GM12878 (cell line): ENCODE results near the gene FMC1. TPM values are rescaled to one million over a fixed set of nuclear protein-coding genes. Genes with fewer than 3 reads are reported as not detected.

Experiments used
- ATAC-seq: fragments of 200-7000 bp; cut with Tn5 transposase; 3 replicates; pipeline ENCODE4 v1.9.1; 2020; ENCODE audit warnings: mild to moderate bottlenecking, moderate library complexity
- BruUV-seq: library from RNA; stranded (reverse); fragments of 400-500 nt; replicated peaks from 2 replicates; lab custom pipeline; 2021; lab: Mats Ljungman, UMichigan
- CTCF ChIA-PET: fragments of 300-600 bp; sonication (Branson Sonifier 250); formaldehyde crosslinking; extraction: SDS; loops from one replicate; lab custom pipeline; 2021; ENCODE audit warnings: inconsistent platforms; lab: Yijun Ruan, JAX
- POLR2A ChIA-PET: fragments of 350-600 bp; formaldehyde crosslinking; extraction: SDS; loops from one replicate; lab custom pipeline; 2021; ENCODE audit warnings: inconsistent platforms; lab: Charles Lee
- RAD21 ChIA-PET: fragments of 300-600 bp; sonication (Branson Sonifier 250); formaldehyde crosslinking; loops from one replicate; lab custom pipeline; 2023; ENCODE audit warnings: antibody characterized with exemption; ENCODE audit not compliant: unreplicated experiment; lab: Charles Lee
- SMC1A ChIA-PET: fragments of 300-600 bp; sonication (Branson Sonifier 250); formaldehyde crosslinking; loops from one replicate; lab custom pipeline; 2023; ENCODE audit not compliant: unreplicated experiment, uncharacterized antibody; lab: Charles Lee
- DNase-seq: peaks from one replicate; pipeline ENCODE4 v3.0.0-alpha.2; 2011; ENCODE audit warnings: low read depth, low spot score
- FAIRE-seq: peaks from 3 replicates; lab custom pipeline; 2011; peaks lifted over from hg19 to GRCh38; lab: Jason Lieb, UNC
- H2AFZ ChIP-seq: 2 replicates; pipeline ENCODE4 v1.6.0; 2011; ENCODE audit warnings: low read depth, low read length, control low read depth; ENCODE audit not compliant: control insufficient read depth
- H3K27ac ChIP-seq: 2 replicates; pipeline ENCODE4 v1.5.1; 2011; ENCODE audit warnings: control low read depth; ENCODE audit not compliant: control insufficient read depth, insufficient read depth
- H3K27me3 ChIP-seq, 2 experiments: replicated peaks in 1 of 2; 2 replicates each; pipeline versions ENCODE4 v1.6.0 to v1.6.1; 2011; ENCODE audit warnings: low read length in 1 of 2; ENCODE audit not compliant: control insufficient read depth in 2 of 2, insufficient read depth in 2 of 2
- H3K36me3 ChIP-seq, 2 experiments: 2 replicates each; pipeline ENCODE4 v1.5.1; 2011; ENCODE audit warnings: low read length in 1 of 2; ENCODE audit not compliant: control insufficient read depth in 2 of 2, insufficient read depth in 2 of 2
- H3K4me1 ChIP-seq: 2 replicates; pipeline ENCODE4 v1.6.1; 2011; ENCODE audit warnings: mild to moderate bottlenecking, low read length, moderate library complexity, mixed read lengths; ENCODE audit not compliant: control insufficient read depth, insufficient read depth
- H3K4me2 ChIP-seq: 2 replicates; pipeline ENCODE4 v1.6.0; 2011; ENCODE audit warnings: control low read depth; ENCODE audit not compliant: control insufficient read depth, insufficient read depth
- H3K4me3 ChIP-seq: fragments of 200-600 bp; sonication (generic); 2 replicates; pipeline ENCODE4 v1.5.1; 2016
- H3K79me2 ChIP-seq: 2 replicates; pipeline ENCODE4 v1.6.0; 2011; ENCODE audit warnings: low read length; ENCODE audit not compliant: control insufficient read depth, insufficient read depth
- H3K9ac ChIP-seq: 2 replicates; pipeline ENCODE4 v1.8.0; 2011; ENCODE audit warnings: low read length, control low read depth, mixed read lengths; ENCODE audit not compliant: control insufficient read depth, insufficient read depth
- H3K9me3 ChIP-seq: replicated peaks from 3 replicates; pipeline ENCODE4 v1.5.1; 2011; ENCODE audit warnings: mild to moderate bottlenecking, low read length; ENCODE audit not compliant: control insufficient read depth, insufficient read depth
- H4K20me1 ChIP-seq: 2 replicates; pipeline ENCODE4 v1.6.0; 2011; ENCODE audit not compliant: control insufficient read depth, insufficient read depth
- BHLHE40 ChIP-seq, 2 experiments: fragments of 450-650 bp in 1 of 2; IDR thresholded peaks; 2 replicates each; pipeline ENCODE4 v1.6.1; 2011 to 2017; ENCODE audit warnings: low read depth in 2 of 2, borderline replicate concordance in 1 of 2, improper control_type of control experiment in 1 of 2, low read length in 1 of 2, mild to moderate bottlenecking in 1 of 2
- IKZF1 ChIP-seq: fragments of 450-650 bp; conservative IDR thresholded peaks from 2 replicates; pipeline ENCODE4 v1.6.1; 2017; ENCODE audit warnings: antibody characterized with exemption, mild to moderate bottlenecking
- LARP7 ChIP-seq: fragments of 450-650 bp; IDR thresholded peaks from 2 replicates; pipeline ENCODE4 v1.6.1; 2017; ENCODE audit warnings: mild to moderate bottlenecking
- MEF2A ChIP-seq: IDR thresholded peaks from 2 replicates; pipeline ENCODE4 v1.6.1; 2011; ENCODE audit warnings: low read depth, mild to moderate bottlenecking, low read length, moderate library complexity; ENCODE audit not compliant: insufficient read depth
- POLR2AphosphoS2 ChIP-seq: IDR thresholded peaks from 2 replicates; pipeline ENCODE4 v1.6.1; 2011; ENCODE audit warnings: low read depth, mild to moderate bottlenecking, low read length, improper control_type of control experiment, moderate library complexity
- RCOR1 ChIP-seq: conservative IDR thresholded peaks from 2 replicates; pipeline ENCODE4 v1.6.1; 2012; ENCODE audit warnings: low read depth, low read length, improper control_type of control experiment
- SUZ12 ChIP-seq: fragments of 200-600 bp; sonication (generic); IDR thresholded peaks from one replicate; pipeline ENCODE4 v1.6.1; 2018; ENCODE audit warnings: antibody characterized with exemption, mild to moderate bottlenecking; ENCODE audit not compliant: unreplicated experiment
- WRNIP1 ChIP-seq: IDR thresholded peaks from 2 replicates; pipeline ENCODE4 v1.6.1; 2011; ENCODE audit warnings: low read depth, low read length, improper control_type of control experiment, borderline replicate concordance
- ZNF207 ChIP-seq: fragments of 450-650 bp; IDR thresholded peaks from 2 replicates; pipeline ENCODE4 v1.6.1; 2014; ENCODE audit warnings: antibody characterized with exemption, mild to moderate bottlenecking, borderline replicate concordance
- ZNF384 ChIP-seq: IDR thresholded peaks from 2 replicates; pipeline ENCODE4 v1.6.1; 2012; ENCODE audit warnings: low read depth, mild to moderate bottlenecking, low read length, improper control_type of control experiment, borderline replicate concordance
- WGBS: methylation state at CpG from one replicate; pipeline ENCODE4 v1.1.6; 2016; ENCODE audit warnings: low lambda C conversion rate; ENCODE audit not compliant: insufficient replicate concordance, insufficient coverage; ENCODE audit errors: missing lambda C conversion rate; 5-methylcytosine and 5-hydroxymethylcytosine counted together
- in situ Hi-C: fragments of 300-500 bp; cut with MboI; formaldehyde crosslinking; loops from 9 replicates; pipeline ENCODE4 v1.14.3; 2018; ENCODE audit warnings: mixed read lengths
- intact Hi-C: fragments of 100-400 bp; cut with micrococcal nuclease; formaldehyde crosslinking; loops from one replicate; pipeline ENCODE4 v1.14.2; 2022; ENCODE audit not compliant: unreplicated experiment
- polyA plus RNA-seq, 11 experiments: library from polyadenylated mRNA; depleted of rRNA in 4 of 11; unstranded in 6 of 11; stranded (reverse) in 5 of 11; fragments of >200 nt; fragmentation: Nextera tagmentation in 4 of 11; fragmentation: Illumina TruSeq in 1 of 11; extraction: Ambion mirVana in 4 of 11; extraction: Trizol in 1 of 11; gene quantifications; 1 replicate in 1 of 11; 2 replicates in 10 of 11; pipeline versions ENCODE4 v1.2.1 to v1.2.3, GENCODE V29; 2011 to 2016; ENCODE audit warnings: inconsistent platforms in 2 of 11, missing spikeins in 2 of 11, low read depth in 1 of 11
- total RNA-seq, 4 experiments: library from RNA; depleted of rRNA in 3 of 4; stranded (reverse); fragments of >200 nt in 3 of 4; fragmentation: Illumina TruSeq in 1 of 4; extraction: Trizol in 1 of 4; gene quantifications; 2 replicates each; pipeline versions ENCODE4 v1.2.1 to v1.2.3, GENCODE V29; 2013 to 2021
- TF ChIP-seq, protein P1 (sequence below): fragments of 150-350 bp; IDR thresholded peaks from 2 replicates; pipeline ENCODE4 v1.6.1; 2014; ENCODE audit warnings: mild to moderate bottlenecking, low read depth, low read length

FMC1 gene
- total and polyA plus RNA-seq, 10 of the 15 experiments (the other 5 are each of a cell fraction or from before 2014, with no cell fraction given), result 4.2 to 60.4 (median 15.6) TPM

DNA sequence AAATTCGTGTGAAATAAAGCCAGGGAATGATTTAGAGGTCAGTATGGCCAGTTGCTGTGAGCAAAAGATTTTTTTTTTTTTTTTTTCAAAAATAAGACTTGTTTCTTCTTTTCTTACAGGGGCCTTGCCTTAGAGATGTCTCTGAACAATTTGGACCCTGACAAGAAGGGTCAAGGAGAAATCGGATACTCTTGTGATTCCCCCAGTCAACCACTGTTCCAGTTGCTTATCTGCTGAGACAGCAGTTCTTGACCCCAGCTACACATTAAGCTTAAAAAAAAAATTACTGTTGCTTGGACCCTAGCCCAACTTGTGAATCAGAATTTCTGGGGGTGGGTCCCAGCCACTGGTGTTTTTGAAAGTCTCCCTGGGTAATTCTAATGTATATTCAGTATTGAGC lies 12.0 kb upstream of the FMC1 start:
- TF ChIP-seq POLR2AphosphoS2 (no peak), ZNF207 (no peak), IKZF1 (no peak), LARP7 (no peak), BHLHE40 (IDR thresholded peaks at IDR 0.05; ENCODE audit: borderline replicate concordance in 1 of 2, low read depth in 2 of 2, low read length in 1 of 2) (no peak), SUZ12 (no peak), RCOR1 (no peak), ZNF384 (no peak), WRNIP1 (no peak), MEF2A (no peak)
- TF ChIP-seq, protein P1, sequence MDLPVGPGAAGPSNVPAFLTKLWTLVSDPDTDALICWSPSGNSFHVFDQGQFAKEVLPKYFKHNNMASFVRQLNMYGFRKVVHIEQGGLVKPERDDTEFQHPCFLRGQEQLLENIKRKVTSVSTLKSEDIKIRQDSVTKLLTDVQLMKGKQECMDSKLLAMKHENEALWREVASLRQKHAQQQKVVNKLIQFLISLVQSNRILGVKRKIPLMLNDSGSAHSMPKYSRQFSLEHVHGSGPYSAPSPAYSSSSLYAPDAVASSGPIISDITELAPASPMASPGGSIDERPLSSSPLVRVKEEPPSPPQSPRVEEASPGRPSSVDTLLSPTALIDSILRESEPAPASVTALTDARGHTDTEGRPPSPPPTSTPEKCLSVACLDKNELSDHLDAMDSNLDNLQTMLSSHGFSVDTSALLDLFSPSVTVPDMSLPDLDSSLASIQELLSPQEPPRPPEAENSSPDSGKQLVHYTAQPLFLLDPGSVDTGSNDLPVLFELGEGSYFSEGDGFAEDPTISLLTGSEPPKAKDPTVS, result no peak
- Histone ChIP-seq H3K27ac (no peak overlapping the region), H3K36me3 (no peaks in the 10 kb centered on the region), H3K9me3 (no peaks in the 10 kb centered on the region), H2AFZ (no peak overlapping the region), H3K27me3 (no peaks in the 10 kb centered on the region; a peak in 1 of 4 replicates), H3K4me3 (no peak overlapping the region), H4K20me1 (no peaks in the 10 kb centered on the region), H3K4me1 (no peaks in the 10 kb centered on the region), H3K79me2 (no peaks in the 10 kb centered on the region), H3K9ac (no peak overlapping the region), H3K4me2 (no peak overlapping the region)
- WGBS, result 50% methylated on average over 2 of the region's 2 CpGs
- FAIRE-seq (no peak), DNase-seq (no peak), ATAC-seq (no peak)
- ChIA-PET POLR2A (no interaction called here), RAD21 (no interaction called here), CTCF (interaction anchor here (1.4 kb wide), 1 partner anchor 8 kb away, joined by 6 read pairs; no protein-coding TSS in a partner anchor), SMC1A (interaction anchor here (2.3 kb wide), 1 partner anchor 10 kb away, joined by 7 read pairs; no protein-coding TSS in a partner anchor)
- in situ Hi-C loops, result no loop called here
- intact Hi-C loops, result no loop called here
- no TSS peak for BruUV-seq
